Gastrocnemius medialis (tissue), 4 donors: ENCODE data around the gene CYP2A6.

Source experiments
- POLR2A ChIP-seq, 2 donors: fragments of 450-650 bp; IDR thresholded peaks; one replicate each; pipeline ENCODE4 v1.6.1; 2017; ENCODE audit warnings: antibody characterized with exemption in 2 of 2, mild to moderate bottlenecking in 2 of 2, moderate library complexity in 2 of 2
- TF ChIP-seq, protein P1 (sequence below), 5 experiments: fragments of 450-650 bp in 3 of 5; fragments of 200-600 bp in 2 of 5; sonication (generic) in 2 of 5; IDR thresholded peaks in 4 of 5; conservative IDR thresholded peaks in 1 of 5; 1 replicate in 4 of 5; 2 replicates in 1 of 5; pipeline ENCODE4 v1.5.1; 2016 to 2019; ENCODE audit warnings: antibody characterized with exemption in 5 of 5, mild to moderate bottlenecking in 3 of 5, moderate library complexity in 3 of 5

DNA sequence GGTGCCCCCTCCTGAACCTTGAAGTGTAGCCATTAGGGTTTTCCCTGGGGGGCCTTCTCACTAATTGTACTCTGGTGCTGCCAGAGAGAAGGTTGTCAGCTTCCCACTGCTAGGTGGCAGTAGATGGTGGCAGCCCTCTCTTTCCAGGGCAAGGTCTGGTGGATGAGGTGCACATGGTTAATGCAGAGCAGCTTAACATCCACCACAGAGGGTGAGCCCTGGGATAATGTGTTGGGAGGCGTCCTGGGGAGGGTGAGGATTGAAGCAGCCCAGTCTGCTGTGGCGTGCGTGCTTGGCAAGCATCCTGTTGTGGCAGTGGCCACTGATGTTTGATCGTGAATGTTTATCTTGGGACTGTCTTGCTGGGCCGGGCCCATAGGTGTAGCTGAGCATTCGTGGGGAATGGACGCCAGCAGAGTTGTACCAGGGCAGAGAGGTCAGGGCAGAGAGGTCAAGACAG lies 45.4 kb downstream of the CYP2A6 start:
- TF ChIP-seq, protein P1, sequence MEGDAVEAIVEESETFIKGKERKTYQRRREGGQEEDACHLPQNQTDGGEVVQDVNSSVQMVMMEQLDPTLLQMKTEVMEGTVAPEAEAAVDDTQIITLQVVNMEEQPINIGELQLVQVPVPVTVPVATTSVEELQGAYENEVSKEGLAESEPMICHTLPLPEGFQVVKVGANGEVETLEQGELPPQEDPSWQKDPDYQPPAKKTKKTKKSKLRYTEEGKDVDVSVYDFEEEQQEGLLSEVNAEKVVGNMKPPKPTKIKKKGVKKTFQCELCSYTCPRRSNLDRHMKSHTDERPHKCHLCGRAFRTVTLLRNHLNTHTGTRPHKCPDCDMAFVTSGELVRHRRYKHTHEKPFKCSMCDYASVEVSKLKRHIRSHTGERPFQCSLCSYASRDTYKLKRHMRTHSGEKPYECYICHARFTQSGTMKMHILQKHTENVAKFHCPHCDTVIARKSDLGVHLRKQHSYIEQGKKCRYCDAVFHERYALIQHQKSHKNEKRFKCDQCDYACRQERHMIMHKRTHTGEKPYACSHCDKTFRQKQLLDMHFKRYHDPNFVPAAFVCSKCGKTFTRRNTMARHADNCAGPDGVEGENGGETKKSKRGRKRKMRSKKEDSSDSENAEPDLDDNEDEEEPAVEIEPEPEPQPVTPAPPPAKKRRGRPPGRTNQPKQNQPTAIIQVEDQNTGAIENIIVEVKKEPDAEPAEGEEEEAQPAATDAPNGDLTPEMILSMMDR (IDR thresholded peaks at IDR 0.05 in 4 of 5, conservative IDR thresholded peaks at IDR 0.05 in 1 of 5), result no peak
- TF ChIP-seq POLR2A (IDR thresholded peaks at IDR 0.05), result no peak
